Measurements from ENCODE around the gene NACC1.

DNA sequence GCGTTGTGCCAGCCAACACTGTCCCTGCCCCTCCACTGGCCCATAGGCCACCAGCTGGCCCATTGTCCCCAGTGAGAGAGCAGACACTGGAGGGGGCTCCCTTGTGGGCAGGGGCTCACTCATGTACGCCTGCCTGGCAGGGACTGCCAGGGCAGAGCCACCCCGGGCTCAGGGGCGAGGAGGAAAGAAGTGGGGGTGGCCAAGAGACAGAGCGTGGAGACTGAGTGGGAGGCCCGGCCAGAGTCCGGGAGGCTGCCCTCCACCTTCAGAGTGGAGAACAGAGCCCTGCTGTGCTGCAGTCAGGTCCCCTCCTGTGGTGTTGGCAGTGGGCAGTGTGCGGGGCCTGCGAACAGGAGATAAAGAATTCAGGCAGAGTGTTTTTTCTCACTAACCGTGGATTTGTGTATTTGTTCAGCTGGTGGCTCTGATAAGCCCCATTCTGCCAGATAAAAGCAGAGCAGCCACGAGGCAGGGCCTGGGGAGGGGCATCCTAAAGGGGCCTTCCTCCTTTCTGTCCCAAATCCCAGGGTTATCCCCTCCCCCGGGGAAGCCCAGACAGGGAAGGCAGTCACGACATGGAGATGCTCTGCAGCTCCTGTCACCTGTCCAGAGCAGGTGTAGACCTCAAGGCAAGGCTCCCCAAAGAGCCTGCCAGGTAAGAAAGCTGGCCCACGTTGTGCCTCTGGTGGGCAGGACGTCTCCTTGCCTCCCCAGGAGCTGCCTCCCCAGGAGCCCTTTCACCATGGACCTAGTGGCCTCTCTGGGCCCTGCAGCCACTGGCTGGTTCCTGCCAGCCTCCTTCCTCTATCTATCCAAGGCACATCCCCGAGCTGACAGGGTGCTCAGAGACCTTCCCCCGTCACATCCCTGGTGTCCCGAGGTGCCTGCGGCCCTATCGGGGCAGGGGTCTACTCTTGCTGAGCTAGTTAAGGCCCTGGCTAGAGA, 48.4 kb upstream of the NACC1 start:
- no peak for TF ChIP-seq YY1 (IDR thresholded peaks at IDR 0.05; ENCODE audit: insufficient read depth, insufficient read length)
- TF ChIP-seq ZNF274 (IDR thresholded peaks at IDR 0.05; ENCODE audit: low read depth, low read length): no peak
- no peak for TF ChIP-seq SUZ12 (IDR thresholded peaks at IDR 0.05; ENCODE audit: extremely low read depth, insufficient read depth, insufficient read length)
